DND-41 (cell line): ENCODE measurements around the gene MEGF11.

ENCODE experiments used
- EZH2 ChIP-seq: IDR thresholded peaks from 3 replicates; pipeline ENCODE4 v1.6.1; 2012; ENCODE audit warnings: borderline replicate concordance, low read depth, mild to moderate bottlenecking, moderate library complexity, low read length, inconsistent platforms; ENCODE audit not compliant: severe bottlenecking
- TF ChIP-seq, protein P1 (sequence below): IDR thresholded peaks from 2 replicates; pipeline ENCODE4 v1.5.1; 2012; ENCODE audit warnings: borderline replicate concordance, low read length, moderate library complexity, mild to moderate bottlenecking; ENCODE audit not compliant: poor library complexity, severe bottlenecking; ENCODE audit errors: extremely low read depth

DNA sequence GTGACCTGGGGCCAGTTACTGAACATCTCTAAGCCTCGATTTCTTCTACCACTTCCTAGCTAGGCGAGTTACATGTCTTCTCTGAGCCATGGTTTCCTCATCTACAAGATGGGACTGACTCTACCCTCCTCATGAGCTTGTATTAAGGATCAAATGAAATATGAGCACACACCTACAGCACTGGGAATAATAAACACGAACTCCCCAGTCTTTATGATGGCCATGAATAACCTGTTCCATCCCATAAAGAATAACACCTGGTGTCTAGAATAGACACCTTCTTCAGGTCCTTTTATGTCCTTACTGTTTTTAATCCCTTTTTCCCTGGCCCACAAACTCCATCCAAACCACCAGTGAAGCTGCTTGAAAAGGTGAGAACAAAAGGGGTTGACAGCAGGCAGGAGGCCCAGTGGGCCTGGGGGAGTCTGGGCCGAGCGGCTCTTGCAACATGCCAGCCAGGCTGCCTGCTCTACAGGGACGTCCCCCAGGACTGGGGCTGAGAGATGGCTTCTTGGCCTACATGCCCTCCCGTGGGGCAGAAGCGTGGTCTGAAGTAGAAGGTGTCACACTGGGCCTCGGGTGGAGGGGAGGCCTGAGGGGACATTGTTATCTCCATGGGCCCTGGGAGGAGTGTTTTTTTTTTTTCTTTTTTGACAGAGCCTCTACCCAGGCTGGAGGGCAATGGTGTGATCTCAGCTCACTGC lies 206.1 kb downstream of the MEGF11 start:
- TF ChIP-seq, protein P1, sequence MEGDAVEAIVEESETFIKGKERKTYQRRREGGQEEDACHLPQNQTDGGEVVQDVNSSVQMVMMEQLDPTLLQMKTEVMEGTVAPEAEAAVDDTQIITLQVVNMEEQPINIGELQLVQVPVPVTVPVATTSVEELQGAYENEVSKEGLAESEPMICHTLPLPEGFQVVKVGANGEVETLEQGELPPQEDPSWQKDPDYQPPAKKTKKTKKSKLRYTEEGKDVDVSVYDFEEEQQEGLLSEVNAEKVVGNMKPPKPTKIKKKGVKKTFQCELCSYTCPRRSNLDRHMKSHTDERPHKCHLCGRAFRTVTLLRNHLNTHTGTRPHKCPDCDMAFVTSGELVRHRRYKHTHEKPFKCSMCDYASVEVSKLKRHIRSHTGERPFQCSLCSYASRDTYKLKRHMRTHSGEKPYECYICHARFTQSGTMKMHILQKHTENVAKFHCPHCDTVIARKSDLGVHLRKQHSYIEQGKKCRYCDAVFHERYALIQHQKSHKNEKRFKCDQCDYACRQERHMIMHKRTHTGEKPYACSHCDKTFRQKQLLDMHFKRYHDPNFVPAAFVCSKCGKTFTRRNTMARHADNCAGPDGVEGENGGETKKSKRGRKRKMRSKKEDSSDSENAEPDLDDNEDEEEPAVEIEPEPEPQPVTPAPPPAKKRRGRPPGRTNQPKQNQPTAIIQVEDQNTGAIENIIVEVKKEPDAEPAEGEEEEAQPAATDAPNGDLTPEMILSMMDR: no peak
- TF ChIP-seq EZH2: no peak
